Esophagus muscularis mucosa (tissue), 4 donors: Measurements from ENCODE around the gene GINS2. TPM values are rescaled to one million over a fixed set of nuclear protein-coding genes. Genes with fewer than 3 reads are reported as not detected.

Experiments used
- DNase-seq: peaks from one replicate; pipeline ENCODE4 v3.0.0-alpha.2; 2017; ENCODE audit errors: extremely low spot score
- H3K27ac ChIP-seq, 4 donors: fragments of 200-600 bp; sonication (generic); replicated peaks in 1 of 4; 1 replicate in 3 of 4; 2 replicates in 1 of 4; pipeline ENCODE4 v1.5.1; 2016 to 2019; ENCODE audit warnings: mild to moderate bottlenecking in 1 of 4
- H3K27me3 ChIP-seq, 4 donors: fragments of 200-600 bp; sonication (generic); one replicate each; pipeline versions ENCODE4 v1.5.1 to v1.6.0; 2016 to 2019
- H3K36me3 ChIP-seq, 4 donors: fragments of 200-600 bp; sonication (generic); one replicate each; pipeline ENCODE4 v1.5.1; 2016 to 2019
- H3K4me1 ChIP-seq, 4 donors: fragments of 200-600 bp; sonication (generic); one replicate each; pipeline ENCODE4 v1.5.1; 2016 to 2019
- H3K4me3 ChIP-seq, 4 donors: fragments of 200-600 bp; sonication (generic); 1 replicate in 2 of 4; 2 replicates in 2 of 4; pipeline ENCODE4 v1.5.1; 2016 to 2019; ENCODE audit warnings: mild to moderate bottlenecking in 4 of 4, moderate library complexity in 1 of 4
- H3K9me3 ChIP-seq, 4 donors: fragments of 200-600 bp; sonication (generic); 1 replicate in 3 of 4; 2 replicates in 1 of 4; pipeline ENCODE4 v1.5.1; 2016 to 2019
- CTCF ChIP-seq, 3 experiments: fragments of 200-600 bp in 2 of 3; fragments of 450-650 bp in 1 of 3; sonication (generic) in 2 of 3; IDR thresholded peaks; one replicate each; pipeline ENCODE4 v1.5.1; 2017 to 2019; ENCODE audit warnings: antibody characterized with exemption in 3 of 3, mild to moderate bottlenecking in 2 of 3, moderate library complexity in 1 of 3
- EP300 ChIP-seq: sonication (generic); formaldehyde crosslinking; IDR thresholded peaks from one replicate; pipeline ENCODE4 v1.6.1; 2017; ENCODE audit warnings: antibody characterized with exemption
- POLR2A ChIP-seq: fragments of 450-650 bp; IDR thresholded peaks from one replicate; pipeline ENCODE4 v1.6.1; 2017; ENCODE audit warnings: antibody characterized with exemption, moderate library complexity, mild to moderate bottlenecking, low read depth
- POLR2AphosphoS5 ChIP-seq, 2 donors: sonication (generic); formaldehyde crosslinking; IDR thresholded peaks; one replicate each; pipeline ENCODE4 v1.6.1; 2017; ENCODE audit warnings: antibody characterized with exemption in 2 of 2
- WGBS: methylation state at CpG from one replicate; pipeline ENCODE4 v1.1.5; 2018; 5-methylcytosine and 5-hydroxymethylcytosine counted together
- intact Hi-C: fragments of 100-400 bp; cut with DNase I; formaldehyde crosslinking; loops from one replicate; pipeline ENCODE4 v1.15.1; 2023
- total RNA-seq, 4 donors: library from RNA; depleted of rRNA; stranded (reverse); fragments of >200 nt; gene quantifications; one replicate each; pipeline versions ENCODE4 v1.1.0 to v1.2.1, GENCODE V29; 2016

The GINS2 gene
- total RNA-seq, 4 donors from 2014 or later = 0.17 to 0.84 TPM; not detected in 2

DNA sequence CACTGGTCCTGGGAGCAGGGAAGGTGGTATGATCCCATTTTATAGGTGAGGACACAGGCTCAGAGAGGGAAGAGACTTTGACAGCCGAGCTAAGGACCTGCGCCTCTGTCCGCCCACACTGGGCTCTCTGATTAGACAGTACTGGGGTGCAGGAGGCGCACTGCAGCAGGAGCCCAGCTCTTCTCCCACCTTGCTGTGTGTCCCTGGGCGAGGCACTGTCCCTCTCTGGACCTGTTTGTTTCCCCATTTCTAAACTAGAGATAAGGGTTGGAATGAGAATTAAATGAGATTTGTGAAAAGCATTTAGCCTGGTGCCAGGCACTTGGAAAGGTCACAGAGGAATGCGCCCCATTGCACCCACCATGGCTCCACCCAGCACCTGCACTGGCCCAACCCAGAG lies 19.6 kb upstream of the GINS2 start:
- no peak for TF ChIP-seq EP300
- TF ChIP-seq CTCF (IDR thresholded peaks at IDR 0.05) = no peak
- no peak for TF ChIP-seq POLR2AphosphoS5 (IDR thresholded peaks at IDR 0.05)
- no peak for TF ChIP-seq POLR2A
- peaks cover 0 to 8% (median 3%) of the 10 kb centered on the region in 4 donors for H3K4me1 ChIP-seq
- no peaks in the 10 kb centered on the region for H3K36me3 ChIP-seq
- H3K27me3 ChIP-seq = no peaks in the 10 kb centered on the region
- intact Hi-C loops = no loop called here
- H3K27ac ChIP-seq = no peak overlapping the region
- WGBS = 76% methylated on average over 6 of the region's 6 CpGs
- no peak for DNase-seq
- H3K4me3 ChIP-seq = no peak overlapping the region
- peaks cover 0 to 11% (median 3%) of the 10 kb centered on the region in 4 donors for H3K9me3 ChIP-seq

DNA sequence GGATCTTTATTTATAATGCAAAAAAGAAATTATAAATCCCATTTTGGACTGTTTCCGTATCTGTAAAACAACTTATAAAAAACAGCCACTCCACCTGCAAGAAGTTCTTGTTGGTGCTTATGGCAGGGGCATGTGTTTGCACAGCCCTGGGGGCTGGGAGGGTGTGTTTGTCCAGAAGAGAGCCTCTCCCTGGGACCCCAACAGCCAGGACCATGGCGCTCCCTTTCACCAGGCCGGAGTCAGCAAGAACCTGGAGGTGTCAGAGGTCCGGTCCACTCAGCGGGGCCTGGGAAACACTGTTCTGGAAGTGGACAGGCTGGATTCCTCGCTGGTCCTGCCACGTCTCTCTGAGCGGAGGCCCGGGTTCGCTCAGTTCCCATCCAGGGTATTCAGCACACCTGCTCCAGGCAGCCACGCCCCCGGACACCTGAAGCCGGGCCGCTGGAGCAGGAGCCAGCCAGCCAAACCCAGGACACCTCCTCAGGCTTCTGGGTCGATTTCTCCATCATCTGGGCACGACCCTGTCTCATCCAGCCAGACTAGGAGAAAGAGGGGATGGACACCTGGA lies 18.9 kb upstream of the GINS2 start:
- TF ChIP-seq POLR2A (no peak), POLR2AphosphoS5 (IDR thresholded peaks at IDR 0.05) (no peak), EP300 (no peak), CTCF (IDR thresholded peaks at IDR 0.05) (no peak)
- no peak overlapping the region for H3K4me3 ChIP-seq
- DNase-seq = no peak
- WGBS = 93% methylated on average over 6 of the region's 16 CpGs
- peaks cover 0 to 8% (median 3%) of the 10 kb centered on the region in 4 donors for H3K4me1 ChIP-seq
- H3K27ac ChIP-seq = no peak overlapping the region
- no peaks in the 10 kb centered on the region for H3K27me3 ChIP-seq
- H3K9me3 ChIP-seq = peaks cover 0 to 11% (median 3%) of the 10 kb centered on the region in 4 donors
- no peaks in the 10 kb centered on the region for H3K36me3 ChIP-seq
- intact Hi-C loops = no loop called here

GRCh38 chr16:85706449-85707034 lies 17.8 kb upstream of the GINS2 start:
- intact Hi-C loops = no loop called here
- TF ChIP-seq EP300 = no peak
- no peak for TF ChIP-seq POLR2AphosphoS5 (IDR thresholded peaks at IDR 0.05)
- no peak for TF ChIP-seq POLR2A
- TF ChIP-seq CTCF (IDR thresholded peaks at IDR 0.05) = no peak
- no peak for DNase-seq
- H3K36me3 ChIP-seq = no peaks in the 10 kb centered on the region
- no peak overlapping the region for H3K4me3 ChIP-seq
- H3K27ac ChIP-seq = no peak overlapping the region
- H3K4me1 ChIP-seq = peaks cover 0 to 8% (median 3%) of the 10 kb centered on the region in 4 donors
- H3K9me3 ChIP-seq = no peaks in the 10 kb centered on the region
- H3K27me3 ChIP-seq = no peaks in the 10 kb centered on the region
- WGBS = 88% methylated on average over 9 of the region's 11 CpGs

DNA sequence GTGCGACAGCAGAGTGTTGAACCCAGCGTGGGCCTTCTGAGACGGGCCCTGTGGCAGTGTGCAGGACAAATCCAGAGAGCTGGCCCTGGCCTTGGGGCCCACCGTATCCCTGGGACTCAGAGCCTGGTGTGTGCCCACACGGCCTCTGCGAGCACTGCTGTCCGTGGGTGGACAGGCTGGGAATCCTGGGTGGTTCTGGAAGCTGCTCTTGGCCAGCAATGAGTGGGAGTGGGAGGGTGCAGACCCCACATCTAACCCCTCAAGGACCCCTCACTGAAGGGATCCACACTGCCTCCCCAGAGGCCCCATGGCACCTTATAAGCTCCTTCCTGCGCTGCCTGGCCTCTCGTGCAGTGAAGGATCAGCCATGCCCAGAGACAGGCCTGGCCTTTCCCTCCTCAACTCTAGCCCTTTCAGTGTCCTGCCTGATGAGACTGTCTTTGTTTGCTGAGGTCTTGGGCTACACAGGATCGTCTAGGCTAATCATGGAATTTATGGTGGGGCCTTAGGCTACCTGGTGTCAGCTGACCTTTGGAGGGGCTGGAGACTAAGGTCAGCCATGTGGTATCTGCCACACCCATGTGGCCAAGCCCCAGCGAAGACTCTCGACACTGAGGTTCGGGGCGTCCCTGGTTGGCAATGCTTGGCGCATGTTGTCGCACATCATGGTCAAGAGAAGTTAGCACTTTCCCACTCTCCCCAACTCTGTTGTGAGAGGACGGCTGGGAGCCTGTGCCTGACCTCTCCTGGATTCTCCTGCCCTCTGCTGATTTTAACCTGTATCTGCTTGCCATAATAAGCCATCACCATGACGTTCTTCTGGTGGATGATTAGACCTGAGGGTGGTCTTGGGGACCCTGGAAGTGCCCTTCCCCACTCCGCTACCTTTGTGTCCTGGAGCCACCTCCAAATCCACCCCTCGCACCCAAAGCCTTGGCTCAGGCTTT lies 16.4 kb upstream of the GINS2 start:
- H3K36me3 ChIP-seq = no peaks in the 10 kb centered on the region
- no peak for DNase-seq
- intact Hi-C loops = no loop called here
- H3K9me3 ChIP-seq = no peaks in the 10 kb centered on the region
- peaks cover 0 to 7% (median 3%) of the 10 kb centered on the region in 4 donors for H3K4me1 ChIP-seq
- WGBS = 90% methylated on average over 17 of the region's 20 CpGs
- TF ChIP-seq POLR2A (no peak), CTCF (IDR thresholded peaks at IDR 0.05) (no peak), EP300 (no peak), POLR2AphosphoS5 (IDR thresholded peaks at IDR 0.05) (no peak)
- H3K27me3 ChIP-seq = no peaks in the 10 kb centered on the region
- no peak overlapping the region for H3K27ac ChIP-seq
- H3K4me3 ChIP-seq = no peak overlapping the region
